ENCODE measurements around the gene LRPPRC. TPM values are rescaled to one million over a fixed set of nuclear protein-coding genes. Genes with fewer than 3 reads are reported as not detected.
"Not testable (repeated sequence)": the region's sequence is repeated elsewhere in the genome, so short reads cannot be mapped to it uniquely, and the experiment has no call there.

LRPPRC gene
- total RNA-seq, 1 donor from 2014 or later, result 88.0 TPM

DNA sequence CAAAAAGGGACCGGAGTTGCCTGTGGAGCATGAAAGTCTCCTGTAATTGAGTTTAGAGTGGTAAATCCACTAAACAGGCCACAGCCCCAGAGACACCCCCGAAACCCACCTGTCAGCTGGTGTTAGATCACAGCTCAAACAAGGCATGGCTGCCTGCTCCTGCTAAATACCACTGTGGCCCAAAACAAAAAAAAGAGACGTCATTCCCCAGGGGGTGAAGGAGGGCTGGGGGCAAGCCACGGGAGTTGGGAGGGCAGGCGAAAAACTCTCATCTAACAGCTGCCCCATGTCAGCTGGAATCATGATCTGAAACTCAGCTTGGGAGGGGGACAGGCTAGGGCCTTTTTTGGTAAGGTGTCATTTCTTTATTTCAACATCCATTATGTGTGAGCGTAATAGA is 42.5 kb upstream of the LRPPRC start:
- no peaks in the 10 kb centered on the region for H3K9me3 Mint-ChIP-seq (ENCODE audit: unreplicated experiment)
- no peak overlapping the region for H3K4me3 Mint-ChIP-seq (ENCODE audit: unreplicated experiment)
- no peak overlapping the region for H3K27ac Mint-ChIP-seq (ENCODE audit: unreplicated experiment)
- TF ChIP-seq, protein P1, sequence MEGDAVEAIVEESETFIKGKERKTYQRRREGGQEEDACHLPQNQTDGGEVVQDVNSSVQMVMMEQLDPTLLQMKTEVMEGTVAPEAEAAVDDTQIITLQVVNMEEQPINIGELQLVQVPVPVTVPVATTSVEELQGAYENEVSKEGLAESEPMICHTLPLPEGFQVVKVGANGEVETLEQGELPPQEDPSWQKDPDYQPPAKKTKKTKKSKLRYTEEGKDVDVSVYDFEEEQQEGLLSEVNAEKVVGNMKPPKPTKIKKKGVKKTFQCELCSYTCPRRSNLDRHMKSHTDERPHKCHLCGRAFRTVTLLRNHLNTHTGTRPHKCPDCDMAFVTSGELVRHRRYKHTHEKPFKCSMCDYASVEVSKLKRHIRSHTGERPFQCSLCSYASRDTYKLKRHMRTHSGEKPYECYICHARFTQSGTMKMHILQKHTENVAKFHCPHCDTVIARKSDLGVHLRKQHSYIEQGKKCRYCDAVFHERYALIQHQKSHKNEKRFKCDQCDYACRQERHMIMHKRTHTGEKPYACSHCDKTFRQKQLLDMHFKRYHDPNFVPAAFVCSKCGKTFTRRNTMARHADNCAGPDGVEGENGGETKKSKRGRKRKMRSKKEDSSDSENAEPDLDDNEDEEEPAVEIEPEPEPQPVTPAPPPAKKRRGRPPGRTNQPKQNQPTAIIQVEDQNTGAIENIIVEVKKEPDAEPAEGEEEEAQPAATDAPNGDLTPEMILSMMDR (IDR thresholded peaks at IDR 0.05; ENCODE audit: partially characterized antibody, unreplicated experiment), result no peak
- H3K36me3 Mint-ChIP-seq (ENCODE audit: unreplicated experiment), result no peaks in the 10 kb centered on the region
- peaks cover 5% of the 10 kb centered on the region for H3K4me1 Mint-ChIP-seq (ENCODE audit: low read depth, unreplicated experiment)
- no peaks in the 10 kb centered on the region for H3K27me3 Mint-ChIP-seq (ENCODE audit: unreplicated experiment)
- DNase-seq, result no peak

- Mint-ChIP-seq H3K4me3 (ENCODE audit: unreplicated experiment) (no peak overlapping the region), H3K4me1 (ENCODE audit: low read depth, unreplicated experiment) (peaks cover 5% of the 10 kb centered on the region), H3K36me3 (ENCODE audit: unreplicated experiment) (no peaks in the 10 kb centered on the region), H3K9me3 (ENCODE audit: unreplicated experiment) (no peaks in the 10 kb centered on the region), H3K27ac (ENCODE audit: unreplicated experiment) (no peak overlapping the region), H3K27me3 (ENCODE audit: unreplicated experiment) (no peaks in the 10 kb centered on the region)
- no peak for DNase-seq
- TF ChIP-seq, protein P1 (IDR thresholded peaks at IDR 0.05; ENCODE audit: partially characterized antibody, unreplicated experiment), result no peak
Measured at GRCh38 chr2:44037221-44037620, 41.4 kb upstream of the LRPPRC start.

- TF ChIP-seq, protein P1 (IDR thresholded peaks at IDR 0.05; ENCODE audit: partially characterized antibody, unreplicated experiment), result no peak
- Mint-ChIP-seq H3K27ac (ENCODE audit: unreplicated experiment) (no peak overlapping the region), H3K27me3 (ENCODE audit: unreplicated experiment) (no peaks in the 10 kb centered on the region), H3K4me1 (ENCODE audit: low read depth, unreplicated experiment) (peaks cover 5% of the 10 kb centered on the region), H3K4me3 (ENCODE audit: unreplicated experiment) (no peak overlapping the region), H3K9me3 (ENCODE audit: unreplicated experiment) (no peaks in the 10 kb centered on the region), H3K36me3 (ENCODE audit: unreplicated experiment) (no peaks in the 10 kb centered on the region)
- DNase-seq, result no peak
Measured at GRCh38 chr2:44033947-44034346, 38.2 kb upstream of the LRPPRC start.

- not testable (repeated sequence) for H3K4me3 Mint-ChIP-seq (ENCODE audit: unreplicated experiment); H3K36me3 Mint-ChIP-seq (ENCODE audit: unreplicated experiment); H3K27me3 Mint-ChIP-seq (ENCODE audit: unreplicated experiment)
Measured at GRCh38 chr2:44027076-44027475, 31.3 kb upstream of the LRPPRC start.

DNA sequence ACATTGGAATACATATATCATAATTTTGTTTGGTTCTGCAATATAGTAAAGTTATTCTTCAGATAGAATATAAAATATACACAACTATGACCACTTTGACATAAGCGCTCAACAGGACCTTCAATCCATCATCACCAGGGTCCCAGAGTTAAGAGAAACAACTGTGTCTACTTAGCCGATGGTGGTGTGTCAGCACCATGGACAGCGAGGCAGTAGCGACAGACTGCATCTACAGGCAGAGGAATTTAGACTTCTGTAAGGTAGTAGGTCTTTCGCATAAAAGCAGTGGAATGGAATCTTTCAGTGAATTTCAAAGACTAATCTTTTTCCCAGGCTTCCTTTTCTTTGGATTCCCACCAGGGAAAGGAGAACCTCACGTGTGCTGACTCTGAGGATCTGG is 20.5 kb upstream of the LRPPRC start:
- Mint-ChIP-seq H3K27me3 (ENCODE audit: unreplicated experiment) (peaks cover 4% of the 10 kb centered on the region), H3K36me3 (ENCODE audit: unreplicated experiment) (no peaks in the 10 kb centered on the region), H3K4me1 (ENCODE audit: low read depth, unreplicated experiment) (no peaks in the 10 kb centered on the region), H3K27ac (ENCODE audit: unreplicated experiment) (no peak overlapping the region), H3K4me3 (ENCODE audit: unreplicated experiment) (no peak overlapping the region), H3K9me3 (ENCODE audit: unreplicated experiment) (no peaks in the 10 kb centered on the region)
- TF ChIP-seq, protein P1 (IDR thresholded peaks at IDR 0.05; ENCODE audit: partially characterized antibody, unreplicated experiment), result no peak
- DNase-seq, result no peak

More at GRCh38 chr2:44027076-44027475, 31.3 kb upstream of the LRPPRC start:
- DNase-seq; H3K27ac Mint-ChIP-seq (ENCODE audit: unreplicated experiment); H3K4me1 Mint-ChIP-seq (ENCODE audit: low read depth, unreplicated experiment); H3K9me3 Mint-ChIP-seq (ENCODE audit: unreplicated experiment): not testable (repeated sequence)

DNA sequence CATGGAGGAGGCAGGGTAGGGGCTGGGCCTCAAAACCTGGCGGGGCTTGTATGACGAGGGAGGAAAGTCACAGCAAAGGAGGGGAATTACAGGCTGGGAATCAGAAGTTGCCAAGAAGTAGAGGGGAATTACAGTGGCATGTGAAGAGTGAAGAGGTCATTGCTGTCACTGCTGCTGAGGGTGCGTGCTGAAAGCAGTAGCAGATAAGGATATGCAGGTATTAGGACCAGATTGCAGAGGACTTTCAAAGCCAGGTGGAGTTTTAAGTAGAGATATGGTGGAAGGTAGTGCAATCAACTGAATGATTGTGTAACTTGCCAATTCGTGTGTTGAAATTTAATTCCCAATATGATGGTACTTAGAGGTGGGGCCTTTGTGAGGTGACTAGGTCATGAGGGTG is 19.4 kb upstream of the LRPPRC start:
- no peak for DNase-seq
- no peak overlapping the region for H3K4me3 Mint-ChIP-seq (ENCODE audit: unreplicated experiment)
- H3K27me3 Mint-ChIP-seq (ENCODE audit: unreplicated experiment), result peaks cover 4% of the 10 kb centered on the region
- no peaks in the 10 kb centered on the region for H3K4me1 Mint-ChIP-seq (ENCODE audit: low read depth, unreplicated experiment)
- TF ChIP-seq, protein P1 (IDR thresholded peaks at IDR 0.05; ENCODE audit: partially characterized antibody, unreplicated experiment), result no peak
- H3K36me3 Mint-ChIP-seq (ENCODE audit: unreplicated experiment), result no peaks in the 10 kb centered on the region
- no peak overlapping the region for H3K27ac Mint-ChIP-seq (ENCODE audit: unreplicated experiment)
- H3K9me3 Mint-ChIP-seq (ENCODE audit: unreplicated experiment), result no peaks in the 10 kb centered on the region

DNA sequence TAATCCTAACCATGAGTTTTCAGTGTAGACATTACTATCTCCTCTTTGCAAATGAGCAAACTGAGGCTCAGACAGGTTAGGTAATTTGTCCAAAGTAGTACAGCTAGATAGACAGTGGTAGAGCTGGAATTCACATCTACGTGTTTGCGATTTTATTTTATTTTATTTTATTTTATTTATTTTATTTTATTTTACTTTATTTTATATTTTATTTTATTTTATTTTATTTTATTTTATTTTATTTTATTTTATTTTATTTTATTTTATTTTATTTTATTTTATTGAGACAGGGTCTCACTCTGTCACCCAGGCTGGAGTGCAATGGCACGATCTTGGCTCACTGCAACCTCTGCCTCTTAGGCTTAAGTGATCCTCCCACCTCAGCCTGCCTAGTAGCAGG is 17.4 kb upstream of the LRPPRC start:
- H3K9me3 Mint-ChIP-seq (ENCODE audit: unreplicated experiment); DNase-seq; H3K4me3 Mint-ChIP-seq (ENCODE audit: unreplicated experiment); H3K27me3 Mint-ChIP-seq (ENCODE audit: unreplicated experiment); H3K4me1 Mint-ChIP-seq (ENCODE audit: low read depth, unreplicated experiment); H3K27ac Mint-ChIP-seq (ENCODE audit: unreplicated experiment); H3K36me3 Mint-ChIP-seq (ENCODE audit: unreplicated experiment): not testable (repeated sequence)

All from glutamatergic neuron (in vitro differentiated cells).